Retina (tissue), 1 donor: Measurements from ENCODE around the gene KCNQ1.

Source experiments
- DNase-seq: peaks from one replicate; pipeline ENCODE4 v3.0.0-alpha.2; 2016

Gene KCNQ1

DNA sequence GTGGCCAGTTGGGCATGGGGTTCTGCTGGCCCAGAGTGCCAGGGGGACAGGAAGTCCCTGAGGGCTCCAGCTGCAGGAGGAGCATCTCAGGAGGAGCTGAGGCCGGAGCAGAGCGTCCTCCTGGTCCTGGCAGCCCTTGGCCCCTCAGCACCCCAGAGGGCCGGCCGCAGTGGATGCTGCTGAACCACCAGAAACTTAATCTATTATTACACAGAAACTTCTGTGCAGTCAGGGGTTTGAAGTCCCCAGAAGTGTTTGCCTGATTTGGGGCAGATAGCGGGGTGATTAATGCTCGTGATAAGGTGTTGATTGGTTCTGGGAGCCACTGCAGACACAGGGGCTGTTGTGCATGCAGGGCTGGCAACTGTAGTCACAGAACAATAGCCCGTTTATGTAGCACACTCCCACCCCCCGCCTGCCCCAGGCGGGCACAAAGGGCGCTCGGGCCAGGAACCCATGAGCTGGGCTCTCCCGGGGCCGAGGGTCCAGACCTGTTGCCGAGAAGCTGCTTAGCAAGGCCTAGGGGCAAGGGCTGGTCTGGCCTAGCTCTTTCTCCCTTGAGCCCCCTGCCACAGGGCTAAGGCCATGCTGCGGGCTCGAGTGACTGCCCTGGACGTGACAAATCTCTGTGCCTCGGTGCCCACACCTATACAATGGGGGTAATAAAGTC is 284.0 kb downstream of the KCNQ1 start:
- DNase-seq: peak; percentile 54

GRCh38 chr11:2729841-2730240 is 285.0 kb downstream of the KCNQ1 start:
- no peak for DNase-seq

- DNase-seq: no peak
Observed at GRCh38 chr11:2730272-2731129, 285.7 kb downstream of the KCNQ1 start.

DNA sequence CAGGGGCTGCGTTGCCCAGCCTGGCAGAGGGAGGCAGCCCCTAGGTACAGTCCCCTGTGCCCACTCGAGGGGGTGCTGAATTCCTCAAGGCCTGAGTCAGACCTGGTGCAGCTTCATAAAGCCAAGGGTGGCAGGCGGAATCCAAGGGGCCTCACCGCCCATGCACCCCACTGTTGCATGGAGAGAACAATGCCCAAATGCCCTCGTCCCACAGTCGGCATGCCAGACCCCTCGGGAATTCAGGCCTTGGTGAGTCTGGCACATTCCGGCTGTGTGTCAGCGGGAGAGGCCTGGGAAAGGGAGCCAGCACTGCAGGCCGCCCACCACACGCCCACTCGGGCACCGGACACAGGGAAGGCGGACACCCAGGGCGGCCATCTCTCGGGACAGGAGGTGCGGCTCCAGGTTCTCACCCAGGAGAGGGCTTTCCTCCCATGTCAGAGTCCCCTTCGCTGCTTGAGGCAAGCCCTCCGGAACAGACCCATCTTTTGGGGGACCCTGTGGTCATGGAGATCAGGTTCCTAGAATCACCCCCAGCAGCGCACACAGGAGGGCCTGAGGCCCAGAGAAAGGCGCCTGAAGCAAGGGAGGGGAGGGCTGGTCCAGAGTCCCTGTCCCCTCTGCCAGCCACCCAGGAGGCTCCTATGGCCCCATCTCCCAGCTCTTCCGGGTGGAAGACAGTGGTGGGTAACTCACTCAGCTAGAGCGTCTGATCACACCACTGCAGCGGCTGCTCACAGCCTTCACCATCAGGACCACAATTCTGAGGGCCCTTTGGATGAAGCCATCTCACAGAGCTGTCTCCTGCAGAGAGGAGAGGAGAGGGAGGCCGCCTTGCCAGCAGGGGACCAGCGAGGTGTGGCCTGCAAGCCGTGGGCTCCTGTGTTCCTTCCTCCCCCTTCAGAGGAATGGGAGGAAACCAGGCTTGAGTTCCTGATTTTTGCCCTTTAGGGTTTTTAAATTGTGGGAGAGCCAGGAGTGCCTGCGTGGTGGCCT is 286.6 kb downstream of the KCNQ1 start:
- DNase-seq: no peak

GRCh38 chr11:2732261-2732939 is 287.6 kb downstream of the KCNQ1 start:
- no peak for DNase-seq

DNA sequence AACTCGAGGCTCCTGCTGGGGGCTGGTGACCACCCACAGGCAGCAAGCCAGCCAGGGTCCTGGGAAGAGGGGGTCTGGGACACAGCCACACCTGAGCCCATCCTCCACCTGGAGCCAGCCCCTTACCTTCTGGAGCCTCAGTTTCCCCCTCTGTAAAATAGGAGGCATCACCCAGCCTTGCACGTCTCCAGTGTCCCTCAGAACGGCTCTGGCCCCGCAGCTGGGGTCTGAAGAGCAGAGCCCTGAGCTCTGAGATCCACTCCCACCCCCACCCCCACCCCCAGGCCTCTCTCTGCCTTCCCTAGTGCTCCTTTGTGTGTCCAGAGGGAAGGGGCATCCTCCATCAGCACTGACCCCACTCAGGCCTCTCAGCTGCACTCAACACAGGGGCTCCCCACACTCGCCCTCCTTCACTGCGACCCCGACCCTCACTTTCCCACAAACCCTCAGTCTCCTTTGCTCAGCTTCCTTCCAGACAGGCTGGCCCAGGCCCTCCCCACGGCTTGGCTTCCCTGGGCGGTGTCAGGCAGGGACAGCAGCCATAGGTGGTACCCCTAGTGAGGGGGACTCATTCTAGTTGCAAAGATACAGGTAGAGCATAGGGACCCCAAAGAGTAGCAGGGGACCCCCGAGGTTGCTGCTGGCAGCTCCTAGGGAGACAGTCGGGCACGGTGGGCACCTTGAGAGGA is 288.3 kb downstream of the KCNQ1 start:
- no peak for DNase-seq

- DNase-seq: no peak
Observed at GRCh38 chr11:2734181-2735052, 289.6 kb downstream of the KCNQ1 start.

DNA sequence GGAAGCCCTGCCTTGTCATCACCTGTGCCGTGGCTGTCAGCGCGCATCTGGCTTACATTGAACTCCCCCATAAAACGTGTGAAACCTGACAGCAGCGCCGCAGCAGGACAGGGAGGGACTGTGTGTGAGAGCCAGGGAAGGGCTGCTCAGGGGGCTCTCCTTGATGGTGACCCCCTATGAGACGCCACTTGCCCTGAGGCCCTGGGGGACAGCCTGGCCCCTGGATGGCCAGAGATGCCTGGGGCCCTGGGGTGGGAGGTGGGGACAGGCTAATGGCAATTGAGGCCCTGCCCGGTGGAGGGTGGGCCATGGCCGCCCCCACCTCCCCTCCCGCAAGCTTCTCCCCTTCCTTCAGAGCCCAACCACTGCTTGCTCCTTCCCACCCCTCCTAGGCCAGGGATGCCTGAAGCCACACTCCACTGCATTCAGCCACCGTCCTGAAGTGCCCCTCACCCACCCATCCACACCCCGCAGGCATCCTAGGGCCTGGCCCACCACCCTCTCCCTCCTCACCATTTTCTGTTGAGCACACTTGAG is 290.3 kb downstream of the KCNQ1 start:
- no peak for DNase-seq

GRCh38 chr11:2736577-2737225 is 291.9 kb downstream of the KCNQ1 start:
- DNase-seq: no peak

GRCh38 chr11:2737226-2737590 is 292.4 kb downstream of the KCNQ1 start:
- DNase-seq: no peak

GRCh38 chr11:2737866-2738265 is 293.1 kb downstream of the KCNQ1 start:
- no peak for DNase-seq

DNA sequence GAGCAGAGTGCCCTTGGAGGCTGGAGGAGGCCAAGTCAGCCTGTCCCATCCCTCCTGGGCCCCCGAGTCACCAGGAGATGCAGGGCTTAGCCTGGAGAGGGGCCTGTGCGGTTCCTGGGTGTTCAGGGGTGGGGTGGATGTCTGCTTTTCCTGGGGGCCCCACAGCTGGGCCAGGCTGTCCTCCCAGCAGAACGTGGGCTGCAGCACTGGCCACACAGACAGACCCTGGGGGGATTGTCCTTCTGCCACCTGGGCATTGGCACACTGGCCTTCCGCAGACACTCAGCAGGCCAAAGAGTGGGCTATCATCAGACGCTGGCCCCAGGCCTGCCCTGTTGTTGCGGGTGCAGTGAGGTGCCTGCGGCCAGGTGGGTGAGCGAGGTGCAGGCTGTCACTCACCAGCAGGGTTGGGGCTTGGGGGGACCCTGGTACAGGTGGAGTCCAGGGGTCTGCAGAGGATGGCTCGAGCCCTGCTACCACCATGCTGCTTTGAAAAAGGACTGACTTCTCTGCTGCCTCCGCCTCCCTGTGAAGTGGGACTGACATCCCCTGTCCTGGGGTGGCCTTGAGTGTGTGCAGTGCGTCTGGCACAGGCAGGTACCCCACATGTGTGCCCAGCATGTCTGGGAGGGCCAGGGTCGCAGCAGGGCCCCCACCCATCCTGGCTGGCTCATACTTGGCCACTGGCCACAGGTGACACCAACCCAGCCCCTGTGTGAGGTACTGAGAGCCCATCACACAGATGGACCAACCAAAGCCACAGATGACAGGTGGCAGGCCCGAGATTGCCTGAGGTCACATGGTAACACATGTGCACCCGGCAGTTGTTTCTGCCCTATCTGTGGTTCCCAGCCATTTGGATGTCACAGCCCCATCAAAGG is 294.0 kb downstream of the KCNQ1 start:
- no peak for DNase-seq

GRCh38 chr11:2739531-2740274 is 294.9 kb downstream of the KCNQ1 start:
- DNase-seq: no peak

DNA sequence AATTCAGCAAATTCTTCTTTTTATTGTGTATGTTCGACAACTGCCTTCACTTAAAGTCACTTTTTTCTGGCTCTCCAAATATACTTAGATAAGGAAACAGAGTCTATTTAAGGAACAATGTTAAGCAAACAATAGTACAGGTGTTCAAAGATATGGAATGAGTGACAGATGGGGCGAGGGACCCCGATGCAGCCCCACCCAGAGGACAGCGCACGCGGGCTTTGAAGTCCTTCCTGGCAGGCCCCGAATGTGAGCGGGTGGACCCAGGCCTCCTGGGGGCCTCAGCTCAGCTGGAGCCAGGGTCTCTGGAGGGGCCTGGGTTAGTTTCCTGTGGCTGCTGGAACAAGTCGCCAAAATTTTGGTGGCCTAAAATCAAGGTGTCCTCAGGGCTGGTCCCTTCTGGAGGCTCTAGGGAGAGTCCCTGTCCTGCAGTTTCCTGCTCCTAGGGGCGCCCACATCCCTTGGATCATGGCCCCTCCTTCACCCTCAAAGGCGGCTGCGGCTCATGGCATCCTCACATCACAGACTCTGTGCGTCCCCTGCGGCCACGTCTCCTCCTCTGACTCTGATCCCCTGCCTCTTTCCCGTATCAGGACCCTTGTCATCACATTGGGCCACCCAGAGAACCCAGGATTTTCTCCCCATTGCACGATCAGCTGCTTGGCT is 295.6 kb downstream of the KCNQ1 start:
- no peak for DNase-seq

DNA sequence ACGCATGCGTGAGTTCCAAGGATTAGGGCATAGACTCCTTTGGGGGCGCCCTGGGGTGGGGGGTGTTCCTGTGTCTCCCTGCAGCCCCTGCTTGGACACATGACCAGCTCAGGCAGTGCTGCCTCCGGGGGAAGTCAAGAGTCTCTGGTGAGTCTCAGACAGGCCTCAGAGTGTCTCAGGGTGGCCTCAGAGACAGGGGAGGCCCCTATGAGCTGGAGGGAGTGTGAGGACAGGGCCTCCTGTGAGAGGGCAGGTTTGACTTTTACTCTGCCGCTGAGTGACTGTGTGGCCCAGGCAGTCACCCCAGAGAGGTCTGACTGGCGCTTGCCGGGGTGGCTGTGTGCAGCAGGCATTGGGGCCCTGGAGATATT is 296.2 kb downstream of the KCNQ1 start:
- DNase-seq: no peak

GRCh38 chr11:2741377-2742131 is 296.7 kb downstream of the KCNQ1 start:
- DNase-seq: peak; percentile 11

- DNase-seq: peak; percentile 50
Observed at GRCh38 chr11:2742201-2742600, 297.4 kb downstream of the KCNQ1 start.
